Right lobe of liver (tissue), 6 donors: ENCODE results near the gene ZNF33B. TPM values are rescaled to one million over a fixed set of nuclear protein-coding genes. Genes with fewer than 3 reads are reported as not detected.
A peak's percentile ranks its signal among the peaks of the same experiment; 100 is the strongest.

Source experiments
- ATAC-seq, 4 donors: fragments of 200-7000 bp; cut with Tn5 transposase; one replicate each; pipeline ENCODE4 v1.9.1; 2020; ENCODE audit warnings: mild to moderate bottlenecking in 4 of 4, moderate library complexity in 4 of 4
- DNase-seq, 3 donors: peaks; one replicate each; pipeline ENCODE4 v3.0.0-alpha.2; 2020
- H3K27ac ChIP-seq, 3 donors: fragments of 200-600 bp; one replicate each; pipeline ENCODE4 v1.8.0; 2022
- H3K27me3 ChIP-seq, 2 donors: fragments of 200-600 bp; one replicate each; pipeline ENCODE4 v1.8.0; 2022
- H3K36me3 ChIP-seq, 4 donors: fragments of 200-600 bp; sonication (generic) in 1 of 4; one replicate each; pipeline versions ENCODE4 v1.5.1 to v1.8.0; 2017 to 2022; ENCODE audit warnings: control low read depth in 1 of 4
- H3K4me1 ChIP-seq, 4 donors: fragments of 200-600 bp; sonication (generic) in 1 of 4; one replicate each; pipeline versions ENCODE4 v1.5.1 to v1.8.0; 2017 to 2022; ENCODE audit warnings: control low read depth in 1 of 4
- H3K4me3 ChIP-seq, 3 donors: fragments of 200-600 bp; one replicate each; pipeline ENCODE4 v1.8.0; 2022
- H3K9me3 ChIP-seq, 4 donors: fragments of 200-600 bp; sonication (generic) in 1 of 4; one replicate each; pipeline versions ENCODE4 v1.5.1 to v1.8.0; 2017 to 2022; ENCODE audit warnings: control low read depth in 1 of 4
- POLR2A ChIP-seq: fragments of 450-650 bp; IDR thresholded peaks from one replicate; pipeline ENCODE4 v1.6.1; 2017; ENCODE audit warnings: antibody characterized with exemption, mild to moderate bottlenecking
- WGBS: methylation state at CpG from one replicate; pipeline ENCODE4 v1.1.6; 2018; ENCODE audit warnings: low coverage, low lambda C conversion rate; ENCODE audit not compliant: insufficient coverage; ENCODE audit errors: missing lambda C conversion rate; 5-methylcytosine and 5-hydroxymethylcytosine counted together
- intact Hi-C, 2 donors: fragments of 100-400 bp; cut with DNase I; formaldehyde crosslinking; loops; one replicate each; pipeline versions ENCODE4 v1.11.2 to v1.14.1; 2022
- total RNA-seq, 6 experiments: library from RNA; depleted of rRNA in 2 of 6; stranded (reverse); fragments of >200 nt in 2 of 6; fragmentation: NEBNext Ultra II Directional in 3 of 6; extraction: Animal tissue kit (Norgen Biotek cat#: 25700) in 3 of 6; gene quantifications; one replicate each; pipeline versions ENCODE4 v1.1.0 to v1.2.4, GENCODE V29; 2016 to 2023
- TF ChIP-seq, protein P1 (sequence below), 4 donors: fragments of 200-600 bp in 3 of 4; fragments of 450-650 bp in 1 of 4; IDR thresholded peaks; one replicate each; pipeline versions ENCODE4 v1.5.1 to v1.8.0; 2016 to 2022; ENCODE audit warnings: antibody characterized with exemption in 4 of 4, mild to moderate bottlenecking in 2 of 4
- donor health status: DM: no; HTN: yes; CAD: no.
- donor health status: DM: no; HTN: no; CAD: no.
- donor health status: DM: no; HTN: no; CAD: no.
- donor health status: DM: no; HTN: yes; CAD: no.
- donor health status: DM: no; HTN: yes; CAD: no.

The ZNF33B gene
- total RNA-seq, 6 experiments from 2014 or later = 6.1 to 22.1 (median 13.2) TPM

DNA sequence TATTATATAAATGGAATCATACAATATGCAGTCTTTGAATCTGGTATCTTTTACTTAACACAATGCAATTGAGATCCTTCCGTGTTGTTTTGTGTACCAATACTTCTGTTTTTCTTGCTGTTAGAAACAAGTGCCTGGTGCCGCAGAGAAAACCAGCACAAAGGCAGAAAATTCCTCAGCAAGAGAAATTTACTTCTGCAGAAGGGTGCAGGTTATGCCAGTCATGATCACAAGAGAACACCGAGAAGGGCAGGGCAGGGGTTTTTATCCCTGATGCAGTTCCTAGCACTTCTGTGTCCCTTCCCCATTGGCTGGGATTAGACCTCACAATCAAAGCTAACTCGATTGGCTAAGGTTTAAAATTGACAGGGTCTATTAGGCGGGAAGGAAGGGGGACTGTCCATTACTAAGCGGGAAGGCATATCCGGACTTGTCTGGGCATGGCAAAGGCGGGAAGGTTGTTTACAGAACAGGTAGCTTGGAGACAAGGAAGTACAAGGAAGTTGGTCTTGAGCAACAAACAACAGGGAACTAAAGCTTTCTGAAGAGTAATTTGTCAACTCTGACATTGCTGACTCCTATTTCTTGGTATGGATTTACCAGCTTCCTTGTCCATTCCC lies 2.4 kb upstream of the ZNF33B start:
- TF ChIP-seq POLR2A = no peak
- TF ChIP-seq, protein P1, sequence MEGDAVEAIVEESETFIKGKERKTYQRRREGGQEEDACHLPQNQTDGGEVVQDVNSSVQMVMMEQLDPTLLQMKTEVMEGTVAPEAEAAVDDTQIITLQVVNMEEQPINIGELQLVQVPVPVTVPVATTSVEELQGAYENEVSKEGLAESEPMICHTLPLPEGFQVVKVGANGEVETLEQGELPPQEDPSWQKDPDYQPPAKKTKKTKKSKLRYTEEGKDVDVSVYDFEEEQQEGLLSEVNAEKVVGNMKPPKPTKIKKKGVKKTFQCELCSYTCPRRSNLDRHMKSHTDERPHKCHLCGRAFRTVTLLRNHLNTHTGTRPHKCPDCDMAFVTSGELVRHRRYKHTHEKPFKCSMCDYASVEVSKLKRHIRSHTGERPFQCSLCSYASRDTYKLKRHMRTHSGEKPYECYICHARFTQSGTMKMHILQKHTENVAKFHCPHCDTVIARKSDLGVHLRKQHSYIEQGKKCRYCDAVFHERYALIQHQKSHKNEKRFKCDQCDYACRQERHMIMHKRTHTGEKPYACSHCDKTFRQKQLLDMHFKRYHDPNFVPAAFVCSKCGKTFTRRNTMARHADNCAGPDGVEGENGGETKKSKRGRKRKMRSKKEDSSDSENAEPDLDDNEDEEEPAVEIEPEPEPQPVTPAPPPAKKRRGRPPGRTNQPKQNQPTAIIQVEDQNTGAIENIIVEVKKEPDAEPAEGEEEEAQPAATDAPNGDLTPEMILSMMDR (IDR thresholded peaks at IDR 0.05) = no peak
- H3K36me3 ChIP-seq = no peaks in the 10 kb centered on the region
- ATAC-seq (no peak), DNase-seq (no peak)
- peak overlapping the region in 2 of 3 donors; percentile 38 to 71 for H3K27ac ChIP-seq
- H3K9me3 ChIP-seq = no peaks in the 10 kb centered on the region
- H3K4me3 ChIP-seq = no peak overlapping the region
- no peaks in the 10 kb centered on the region for H3K27me3 ChIP-seq
- intact Hi-C loops = no loop called here
- 78% methylated on average over 8 of the region's 8 CpGs for WGBS
- peaks cover 0 to 13% (median 3%) of the 10 kb centered on the region in 4 donors for H3K4me1 ChIP-seq

DNA sequence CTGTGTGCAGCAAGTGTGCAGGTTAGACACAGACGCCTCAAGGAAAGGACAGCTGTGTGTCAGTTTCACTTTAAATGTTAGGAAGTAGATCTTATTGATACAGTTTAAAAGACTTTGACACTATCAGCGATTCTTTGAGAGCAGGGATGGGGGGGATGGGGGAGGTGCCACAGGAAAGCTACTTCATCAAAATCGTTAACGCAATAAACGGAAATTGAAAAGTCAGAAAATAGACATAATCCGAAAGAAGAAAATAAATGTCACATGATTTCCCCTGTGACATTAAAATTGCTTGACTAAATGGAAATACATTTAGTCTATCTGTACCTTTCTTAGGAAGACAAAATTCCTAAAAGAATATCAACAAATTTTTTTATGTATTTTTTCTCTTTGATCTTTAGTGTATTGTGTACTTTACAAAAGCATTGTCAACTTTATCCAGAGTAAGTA lies 476 bp upstream of the ZNF33B start:
- no peak for DNase-seq
- peak overlapping the region; percentile 66 to 82 (median 75) for H3K4me3 ChIP-seq
- TF ChIP-seq, protein P1 (IDR thresholded peaks at IDR 0.05) = no peak
- no peak for TF ChIP-seq POLR2A
- no peaks in the 10 kb centered on the region for H3K27me3 ChIP-seq
- no peaks in the 10 kb centered on the region for H3K9me3 ChIP-seq
- H3K27ac ChIP-seq = peak overlapping the region; percentile 89 to 98 (median 97)
- ATAC-seq = no peak
- intact Hi-C loops = no loop called here
- WGBS = 1% methylated on average over 6 of the region's 6 CpGs
- H3K4me1 ChIP-seq = peaks cover 0 to 13% (median 3%) of the 10 kb centered on the region in 4 donors
- H3K36me3 ChIP-seq = no peaks in the 10 kb centered on the region

DNA sequence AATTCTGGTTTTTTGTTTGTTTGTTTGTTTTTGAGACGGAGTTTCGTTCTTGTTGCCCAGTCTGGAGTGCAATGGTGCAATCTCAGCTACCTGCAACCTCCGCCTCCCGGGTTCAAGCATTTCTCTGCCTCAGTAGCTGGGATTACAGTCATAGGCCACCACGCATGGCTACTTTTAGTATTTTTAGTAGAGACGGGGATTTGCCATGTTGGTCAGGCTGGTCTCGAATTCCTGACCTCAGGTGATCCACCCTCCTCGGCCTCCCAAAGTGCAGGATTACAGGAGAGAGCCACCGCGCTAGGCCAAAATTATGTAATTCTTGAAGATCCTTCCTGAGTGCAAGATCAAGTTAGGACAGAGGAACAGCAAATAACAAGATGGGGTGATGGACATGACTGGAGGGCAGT lies 719 bp downstream of the ZNF33B start:
- TF ChIP-seq, protein P1 (IDR thresholded peaks at IDR 0.05) = no peak
- TF ChIP-seq POLR2A = no peak
- peak overlapping the region; percentile 89 to 98 (median 97) for H3K27ac ChIP-seq
- no peaks in the 10 kb centered on the region for H3K9me3 ChIP-seq
- ATAC-seq (peak in 3 of 4 donors; percentile 4 to 17 (median 6)), DNase-seq (no peak)
- WGBS = 9% methylated on average over 10 of the region's 10 CpGs
- peak overlapping the region; percentile 66 to 82 (median 75) for H3K4me3 ChIP-seq
- H3K4me1 ChIP-seq = peaks cover 0 to 16% (median 3%) of the 10 kb centered on the region in 4 donors
- H3K27me3 ChIP-seq = no peaks in the 10 kb centered on the region
- no peaks in the 10 kb centered on the region for H3K36me3 ChIP-seq
- intact Hi-C loops = no loop called here

DNA sequence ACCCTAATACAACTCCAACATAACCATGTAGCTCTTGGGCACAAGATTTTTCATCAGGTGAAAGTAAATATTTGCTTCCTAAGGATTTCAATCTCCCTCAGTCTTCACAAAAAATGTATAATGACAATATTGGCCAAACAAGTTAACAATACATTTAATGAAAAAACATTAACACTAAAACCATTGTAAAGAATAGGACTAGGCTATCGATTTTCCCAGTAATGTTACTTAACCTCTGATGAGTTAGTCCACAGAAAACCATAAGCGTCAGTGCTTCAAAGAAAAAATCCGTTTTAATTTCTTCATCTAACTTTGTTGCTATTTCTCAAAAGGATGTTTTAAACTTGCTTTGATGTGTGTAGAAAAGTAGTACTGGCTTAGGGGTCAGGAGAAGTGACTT lies 1.2 kb downstream of the ZNF33B start:
- Histone ChIP-seq H3K36me3 (peaks cover 0 to 4% (median 0%) of the 10 kb centered on the region in 4 donors), H3K4me1 (peaks cover 0 to 14% (median 3%) of the 10 kb centered on the region in 4 donors), H3K27ac (peak overlapping the region in 2 of 3 donors; percentile 97 to 98), H3K4me3 (peak overlapping the region; percentile 66 to 82 (median 75)), H3K27me3 (no peaks in the 10 kb centered on the region), H3K9me3 (no peaks in the 10 kb centered on the region)
- no peak for DNase-seq
- no peak for ATAC-seq
- WGBS = 47% methylated on average over 3 of the region's 3 CpGs
- intact Hi-C loops = no loop called here
- TF ChIP-seq POLR2A = no peak
- TF ChIP-seq, protein P1 (IDR thresholded peaks at IDR 0.05) = no peak
